HG03139 (cell line): ENCODE data around the gene FHL1.
"Not testable (repeated sequence)": the region's sequence is repeated elsewhere in the genome, so short reads cannot be mapped to it uniquely, and the experiment has no call there.

Experiments used
- ATAC-seq: cut with Tn5 transposase; IDR thresholded peaks from one replicate; pipeline ENCODE4 v1.9.1; 2021; ENCODE audit not compliant: unreplicated experiment

The FHL1 gene

GRCh38 chrX:136207546-136207945 lies 60.2 kb downstream of the FHL1 start:
- ATAC-seq = no peak

DNA sequence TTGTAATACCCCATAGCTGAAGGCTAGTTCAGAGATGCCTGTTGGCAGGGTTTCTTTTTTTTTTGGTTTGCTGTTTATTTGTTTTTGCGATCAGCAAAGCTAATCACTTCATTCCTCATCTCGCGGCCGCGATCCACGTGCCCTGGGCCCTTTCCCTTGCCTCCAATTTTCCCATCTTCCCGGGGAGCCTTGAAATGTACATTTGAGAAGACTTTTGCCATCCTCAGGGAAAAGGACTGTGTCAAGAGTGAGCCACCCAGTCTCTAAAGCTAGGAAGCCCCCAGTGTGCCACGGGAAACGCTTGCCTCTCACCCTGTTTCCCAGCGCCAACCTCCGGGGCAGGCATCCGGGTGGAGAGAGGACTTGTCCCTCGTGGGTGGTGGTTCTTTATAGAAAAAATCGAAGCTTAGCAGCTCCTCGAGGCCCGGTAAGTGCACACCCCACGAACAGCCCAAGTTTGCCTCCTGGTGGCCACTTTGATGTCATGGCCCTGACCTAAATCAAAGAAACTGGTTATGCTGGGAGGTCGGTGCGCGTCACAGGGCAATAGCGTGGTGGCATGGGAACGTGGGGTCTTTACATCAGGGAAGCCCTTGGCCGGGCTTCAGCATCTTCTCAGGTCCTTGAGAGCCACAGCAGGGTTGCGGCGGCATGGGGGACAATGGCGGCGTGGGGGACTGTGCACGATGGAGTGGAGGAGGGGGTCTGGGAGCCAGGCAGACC lies 61.8 kb downstream of the FHL1 start:
- no peak for ATAC-seq

GRCh38 chrX:136209751-136210150 lies 62.4 kb downstream of the FHL1 start:
- no peak for ATAC-seq

GRCh38 chrX:136210243-136210642 lies 62.9 kb downstream of the FHL1 start:
- ATAC-seq = no peak

GRCh38 chrX:136210806-136211205 lies 63.5 kb downstream of the FHL1 start:
- ATAC-seq = no peak

- no peak for ATAC-seq
Observed at GRCh38 chrX:136211766-136212556, 64.6 kb downstream of the FHL1 start.

DNA sequence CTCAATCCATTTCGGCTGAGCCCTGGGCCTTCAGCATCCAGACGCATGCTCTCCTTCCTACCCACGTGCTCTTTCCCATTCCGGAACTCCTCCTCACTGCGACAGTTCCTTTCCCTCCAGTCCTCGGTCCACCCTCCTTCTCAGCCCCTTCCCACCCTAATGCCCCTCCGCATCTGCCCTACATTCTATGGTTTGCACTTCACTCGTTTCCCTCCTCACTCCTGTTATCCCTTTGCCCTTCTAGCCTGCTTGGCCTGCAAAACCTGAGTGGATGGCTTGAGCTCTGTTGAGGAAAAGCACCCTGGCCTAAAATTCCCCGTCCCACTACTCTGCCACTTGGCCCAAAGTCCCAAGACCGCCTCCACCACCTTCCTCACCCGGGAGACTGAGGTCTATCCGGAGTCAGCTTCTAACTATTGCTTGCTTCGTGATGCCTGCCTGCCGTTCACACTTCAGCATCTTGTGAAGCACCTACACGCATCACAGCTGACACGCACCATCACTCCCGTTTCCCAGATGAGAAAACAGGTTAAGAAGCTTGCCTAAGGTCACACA lies 65.3 kb downstream of the FHL1 start:
- no peak for ATAC-seq

DNA sequence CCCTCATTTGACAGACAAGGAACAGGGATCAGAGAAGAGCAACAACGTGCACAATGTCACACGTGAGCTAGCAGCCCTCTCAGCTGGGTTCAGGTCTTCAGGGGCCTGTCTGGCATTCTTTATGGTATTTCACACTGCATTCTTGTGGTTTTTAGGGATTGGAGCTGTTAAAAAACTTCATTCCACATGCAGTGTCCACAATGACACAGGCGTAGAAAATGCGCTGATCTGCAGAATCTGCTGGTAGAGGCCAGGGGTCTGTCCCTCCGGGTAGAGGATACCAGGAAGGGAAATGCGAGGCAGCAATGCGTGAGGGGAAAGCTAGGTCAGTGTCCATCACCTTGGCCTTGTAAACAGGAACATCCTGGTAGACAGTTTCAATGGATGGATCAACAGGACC lies 67.2 kb downstream of the FHL1 start:
- no peak for ATAC-seq

DNA sequence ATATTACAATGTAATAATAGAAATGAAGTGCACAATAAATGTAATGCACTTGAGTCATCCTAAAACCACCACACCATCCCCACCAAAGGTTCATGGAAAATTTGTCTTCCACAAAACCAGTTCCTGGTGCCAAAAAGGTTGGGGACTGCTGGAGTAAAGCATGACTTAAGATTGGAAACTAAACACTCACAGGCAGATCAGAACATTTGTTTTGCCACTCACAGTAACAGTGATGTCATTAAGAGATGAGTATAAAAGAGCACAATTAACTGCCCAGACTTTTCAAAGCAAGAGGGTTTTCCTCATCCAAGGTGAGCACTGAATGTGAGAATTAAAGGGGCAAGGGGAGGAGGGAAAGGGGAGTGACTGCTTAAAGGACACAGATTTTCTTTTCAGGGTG lies 68.2 kb downstream of the FHL1 start:
- ATAC-seq = no peak

DNA sequence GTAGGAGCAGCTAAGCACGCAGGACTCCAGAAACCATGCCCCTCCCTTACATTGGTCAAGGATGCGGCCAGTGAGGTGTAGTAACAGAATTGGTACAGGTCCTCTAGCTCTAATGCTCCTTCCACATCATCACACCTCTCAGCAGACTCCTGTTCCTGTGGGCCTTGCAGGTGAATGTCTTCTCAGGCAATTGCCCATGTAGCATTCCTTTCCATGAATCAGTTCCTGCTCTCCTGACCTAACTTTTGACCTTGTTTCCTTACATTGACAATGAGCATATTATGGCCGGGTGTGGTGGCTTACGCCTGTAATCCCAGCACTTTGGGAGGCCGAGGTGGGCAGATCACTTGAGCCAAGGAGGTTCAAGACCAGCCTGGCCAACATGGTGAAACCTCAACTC lies 72.6 kb downstream of the FHL1 start:
- ATAC-seq = no peak

- no peak for ATAC-seq
Observed at GRCh38 chrX:136220540-136220939, 73.2 kb downstream of the FHL1 start.

DNA sequence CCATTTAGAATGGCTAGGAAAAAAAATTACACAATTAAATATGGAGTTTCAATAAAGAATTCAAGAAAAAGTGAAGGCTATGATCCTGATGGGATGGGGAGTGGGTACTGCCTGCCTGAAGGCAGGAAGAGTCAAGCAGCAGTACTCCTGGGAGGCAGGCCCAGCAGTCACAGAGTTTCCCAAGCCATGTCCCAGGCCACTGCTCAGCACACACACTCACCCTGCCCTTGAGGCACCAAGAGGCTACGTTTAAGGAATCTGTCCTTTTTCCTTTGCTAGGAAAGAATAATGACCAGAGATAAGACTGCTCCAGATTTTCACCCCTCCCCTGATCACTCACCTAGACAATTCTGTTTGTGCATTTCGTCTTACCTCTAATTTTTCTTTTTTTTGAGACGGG lies 73.6 kb downstream of the FHL1 start:
- no peak for ATAC-seq

- no peak for ATAC-seq
Observed at GRCh38 chrX:136221851-136222513, 74.6 kb downstream of the FHL1 start.

- ATAC-seq = no peak
Observed at GRCh38 chrX:136227074-136227473, 79.7 kb downstream of the FHL1 start.

DNA sequence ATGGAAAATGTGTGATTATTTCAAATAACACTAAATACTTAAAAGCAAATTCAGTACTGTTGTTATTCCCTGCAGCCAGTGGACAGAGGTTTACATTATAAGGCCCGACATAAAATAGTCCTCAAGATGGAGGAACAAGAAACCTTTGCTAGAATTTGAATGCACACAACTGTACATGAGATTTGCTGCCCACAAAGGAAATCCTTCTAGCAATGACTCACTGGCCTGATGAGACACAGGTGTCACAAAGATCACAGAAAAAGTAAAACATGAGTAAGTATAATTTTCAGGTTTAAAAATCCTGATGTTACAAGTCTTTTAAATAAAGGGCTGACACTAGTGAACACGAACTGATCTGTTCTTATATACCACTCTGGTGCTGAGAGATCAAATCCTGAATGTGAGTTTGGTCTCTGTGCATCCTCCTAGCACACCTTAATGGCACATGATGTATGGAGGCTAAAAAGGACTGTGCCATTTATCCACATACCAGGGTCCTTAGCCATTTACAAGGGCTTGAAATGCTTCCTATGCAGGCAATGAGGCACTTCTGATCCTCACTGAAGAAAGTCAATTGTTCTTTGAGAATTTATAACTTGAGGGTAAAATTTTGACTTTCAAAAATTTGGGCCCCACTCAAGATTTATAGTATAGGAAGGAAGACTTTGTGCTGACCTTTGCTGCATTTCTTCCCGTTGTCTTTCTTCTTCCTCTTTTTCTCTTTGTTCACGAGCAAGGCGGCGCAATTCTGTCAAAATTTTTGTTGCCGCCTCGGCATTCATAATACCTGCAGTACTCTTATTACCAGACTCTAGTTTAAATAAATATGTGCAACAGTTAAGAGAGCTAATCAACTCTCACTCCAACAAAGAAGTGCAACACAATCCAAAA lies 80.9 kb downstream of the FHL1 start:
- ATAC-seq = no peak

- no peak for ATAC-seq
Observed at GRCh38 chrX:136228839-136229207, 81.5 kb downstream of the FHL1 start.

DNA sequence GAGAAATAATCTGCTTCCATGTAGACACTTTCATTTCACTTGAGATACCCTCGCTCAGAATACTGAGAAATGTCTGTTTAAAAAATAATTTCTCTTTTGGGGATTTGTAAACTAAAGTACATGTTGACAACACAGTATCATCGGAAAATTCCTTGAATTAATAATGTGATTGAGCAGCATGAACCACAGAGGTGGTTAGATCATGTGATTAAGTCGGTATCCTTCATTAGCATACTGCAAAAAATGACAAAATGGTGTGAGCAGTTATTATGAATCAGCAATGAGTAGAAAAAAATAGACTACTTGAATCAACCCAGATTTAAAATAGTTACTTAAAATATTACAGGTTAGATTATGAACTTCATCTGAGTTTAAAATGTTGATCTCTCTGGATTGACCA lies 89.7 kb downstream of the FHL1 start:
- ATAC-seq = no peak

GRCh38 chrX:136237849-136238248 lies 90.5 kb downstream of the FHL1 start:
- ATAC-seq = not testable (repeated sequence)

- no peak for ATAC-seq
Observed at GRCh38 chrX:136246201-136246600, 98.9 kb downstream of the FHL1 start.

GRCh38 chrX:136250191-136251040 lies 103.1 kb downstream of the FHL1 start:
- peak; percentile 29 for ATAC-seq
